Upper lobe of right lung (tissue), 1 donor: ENCODE data around the gene AQP3. TPM values are rescaled to one million over a fixed set of nuclear protein-coding genes. Genes with fewer than 3 reads are reported as not detected.
A peak's percentile ranks its signal among the peaks of the same experiment; 100 is the strongest.

Source experiments
- ATAC-seq: fragments of 200-7000 bp; cut with Tn5 transposase; one replicate; pipeline ENCODE4 v1.9.1; 2020; ENCODE audit warnings: mild to moderate bottlenecking, moderate library complexity
- DNase-seq: peaks from one replicate; pipeline ENCODE4 v3.0.0-alpha.2; 2020
- H3K27ac ChIP-seq: fragments of 200-600 bp; one replicate; pipeline ENCODE4 v1.8.0; 2022
- H3K27me3 ChIP-seq: fragments of 200-600 bp; one replicate; pipeline ENCODE4 v1.8.0; 2022; ENCODE audit warnings: mild to moderate bottlenecking
- H3K36me3 ChIP-seq: fragments of 200-600 bp; one replicate; pipeline ENCODE4 v1.8.0; 2022
- H3K4me1 ChIP-seq: fragments of 200-600 bp; one replicate; pipeline ENCODE4 v1.8.0; 2022
- H3K4me3 ChIP-seq: fragments of 200-600 bp; one replicate; pipeline ENCODE4 v1.8.0; 2022; ENCODE audit warnings: mild to moderate bottlenecking
- H3K9me3 ChIP-seq: fragments of 200-600 bp; one replicate; pipeline ENCODE4 v1.8.0; 2022
- intact Hi-C: fragments of 100-400 bp; cut with DNase I; formaldehyde crosslinking; loops from one replicate; pipeline ENCODE4 v1.11.0; 2022
- total RNA-seq: library from RNA; stranded (reverse); fragmentation: NEBNext Ultra II Directional; extraction: Animal tissue kit (Norgen Biotek cat#: 25700); gene quantifications from one replicate; pipeline ENCODE4 v1.2.1, GENCODE V29; 2021
- TF ChIP-seq, protein P1 (sequence below): fragments of 200-600 bp; IDR thresholded peaks from one replicate; pipeline ENCODE4 v1.8.0; 2022; ENCODE audit warnings: antibody characterized with exemption
- donor health status: DM: no; HTN: yes; CAD: no; lungs with severe emphysema.

The AQP3 gene
- total RNA-seq, 1 donor from 2014 or later, result 352 TPM

DNA sequence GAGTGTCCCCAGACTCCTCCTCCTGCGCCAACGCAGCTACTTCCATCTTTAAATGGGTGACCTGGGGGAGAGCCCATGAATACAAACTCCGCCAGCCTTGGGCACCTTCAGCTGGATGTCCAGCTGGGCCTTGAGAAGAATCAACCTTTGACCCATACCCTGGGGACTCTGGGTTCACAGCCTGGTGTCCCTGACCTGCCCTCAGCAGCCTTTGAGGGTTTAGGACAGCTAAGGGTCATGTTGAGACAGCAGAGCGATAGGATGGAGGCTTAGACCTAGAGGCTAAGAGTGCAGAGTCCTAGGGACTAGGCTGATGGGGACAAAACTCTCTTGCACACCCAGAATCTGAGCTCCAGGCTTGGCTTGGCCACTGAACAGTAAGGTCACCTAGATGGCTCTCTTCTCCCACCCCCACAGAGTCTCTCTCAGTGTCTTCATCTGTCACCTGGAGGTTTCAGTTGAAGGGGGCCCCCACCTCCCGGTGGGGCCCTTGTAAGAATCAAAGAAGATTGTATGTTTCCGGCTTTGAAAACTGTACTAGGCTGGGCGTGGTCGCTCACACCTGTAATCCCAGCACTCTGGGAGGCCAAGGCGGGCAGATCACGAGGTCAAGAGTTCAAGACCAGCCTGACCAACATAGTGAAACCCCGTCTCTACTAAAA, 6.7 kb upstream of the AQP3 start:
- H3K27me3 ChIP-seq, result no peaks in the 10 kb centered on the region
- H3K4me3 ChIP-seq, result no peak overlapping the region
- no peak overlapping the region for H3K27ac ChIP-seq
- DNase-seq (no peak), ATAC-seq (no peak)
- no peaks in the 10 kb centered on the region for H3K9me3 ChIP-seq
- H3K4me1 ChIP-seq, result no peaks in the 10 kb centered on the region
- H3K36me3 ChIP-seq, result no peaks in the 10 kb centered on the region
- intact Hi-C loops, result no loop called here
- TF ChIP-seq, protein P1, sequence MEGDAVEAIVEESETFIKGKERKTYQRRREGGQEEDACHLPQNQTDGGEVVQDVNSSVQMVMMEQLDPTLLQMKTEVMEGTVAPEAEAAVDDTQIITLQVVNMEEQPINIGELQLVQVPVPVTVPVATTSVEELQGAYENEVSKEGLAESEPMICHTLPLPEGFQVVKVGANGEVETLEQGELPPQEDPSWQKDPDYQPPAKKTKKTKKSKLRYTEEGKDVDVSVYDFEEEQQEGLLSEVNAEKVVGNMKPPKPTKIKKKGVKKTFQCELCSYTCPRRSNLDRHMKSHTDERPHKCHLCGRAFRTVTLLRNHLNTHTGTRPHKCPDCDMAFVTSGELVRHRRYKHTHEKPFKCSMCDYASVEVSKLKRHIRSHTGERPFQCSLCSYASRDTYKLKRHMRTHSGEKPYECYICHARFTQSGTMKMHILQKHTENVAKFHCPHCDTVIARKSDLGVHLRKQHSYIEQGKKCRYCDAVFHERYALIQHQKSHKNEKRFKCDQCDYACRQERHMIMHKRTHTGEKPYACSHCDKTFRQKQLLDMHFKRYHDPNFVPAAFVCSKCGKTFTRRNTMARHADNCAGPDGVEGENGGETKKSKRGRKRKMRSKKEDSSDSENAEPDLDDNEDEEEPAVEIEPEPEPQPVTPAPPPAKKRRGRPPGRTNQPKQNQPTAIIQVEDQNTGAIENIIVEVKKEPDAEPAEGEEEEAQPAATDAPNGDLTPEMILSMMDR, result no peak

DNA sequence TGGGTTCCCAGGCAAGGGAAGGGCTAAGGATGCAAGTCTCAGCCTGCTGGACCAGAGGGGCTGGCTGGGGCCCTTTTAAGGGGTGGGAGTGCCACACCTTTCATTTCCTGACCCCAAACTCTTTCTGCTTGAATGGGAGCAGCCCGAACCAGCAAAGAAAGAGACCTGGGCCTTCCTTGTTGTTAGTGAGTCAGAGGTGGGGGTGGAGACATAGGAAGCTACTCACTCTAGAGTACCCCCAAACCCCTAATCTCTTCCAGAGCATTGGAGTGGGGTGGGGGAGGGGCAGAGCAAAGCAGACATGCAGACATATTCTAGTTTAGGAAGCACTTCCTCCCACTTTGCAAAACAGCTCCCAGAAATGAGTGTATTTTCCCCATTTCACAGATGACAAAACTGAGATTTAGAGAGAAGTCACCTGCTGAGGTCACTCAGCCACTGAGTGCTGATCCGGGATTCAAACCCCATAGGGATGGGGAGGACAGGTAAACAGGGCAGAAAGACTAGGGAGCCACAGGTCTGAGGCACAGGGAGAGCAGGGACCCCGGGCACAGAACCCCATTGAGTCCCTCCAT, 6.0 kb upstream of the AQP3 start:
- Histone ChIP-seq H3K36me3 (no peaks in the 10 kb centered on the region), H3K9me3 (no peaks in the 10 kb centered on the region), H3K4me1 (no peaks in the 10 kb centered on the region), H3K27ac (no peak overlapping the region), H3K27me3 (no peaks in the 10 kb centered on the region), H3K4me3 (no peak overlapping the region)
- no peak for ATAC-seq
- TF ChIP-seq, protein P1, result no peak
- intact Hi-C loops, result no loop called here
- no peak for DNase-seq

DNA sequence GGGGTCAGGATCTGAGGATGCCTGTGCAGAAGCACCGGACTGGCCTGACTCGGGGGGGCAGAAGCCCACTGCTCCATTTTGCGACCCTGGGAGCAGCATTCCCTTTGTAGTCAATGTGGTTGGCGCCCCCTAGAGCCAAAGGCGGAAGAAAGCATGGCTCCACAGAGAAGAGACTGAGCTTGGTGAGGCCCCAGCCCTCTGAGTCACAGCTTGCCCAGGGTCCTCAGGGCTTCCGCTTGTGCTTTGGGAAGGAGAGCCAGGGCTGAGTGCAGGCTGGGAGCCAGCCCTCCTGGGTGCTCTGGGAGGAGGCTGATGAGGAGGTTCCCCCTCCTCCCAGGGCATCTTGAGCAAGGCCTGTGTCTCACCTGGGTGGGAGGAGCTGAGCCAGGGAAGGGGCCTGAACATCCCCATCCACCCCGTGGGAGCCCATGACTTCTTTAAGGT, 5.5 kb upstream of the AQP3 start:
- H3K4me1 ChIP-seq, result peaks cover 4% of the 10 kb centered on the region
- peak; percentile 90 for DNase-seq
- intact Hi-C loops, result no loop called here
- no peak overlapping the region for H3K27ac ChIP-seq
- H3K9me3 ChIP-seq, result no peaks in the 10 kb centered on the region
- no peaks in the 10 kb centered on the region for H3K36me3 ChIP-seq
- H3K4me3 ChIP-seq, result no peak overlapping the region
- no peaks in the 10 kb centered on the region for H3K27me3 ChIP-seq
- TF ChIP-seq, protein P1, result peak; percentile 73
- ATAC-seq, result peak; percentile 92

DNA sequence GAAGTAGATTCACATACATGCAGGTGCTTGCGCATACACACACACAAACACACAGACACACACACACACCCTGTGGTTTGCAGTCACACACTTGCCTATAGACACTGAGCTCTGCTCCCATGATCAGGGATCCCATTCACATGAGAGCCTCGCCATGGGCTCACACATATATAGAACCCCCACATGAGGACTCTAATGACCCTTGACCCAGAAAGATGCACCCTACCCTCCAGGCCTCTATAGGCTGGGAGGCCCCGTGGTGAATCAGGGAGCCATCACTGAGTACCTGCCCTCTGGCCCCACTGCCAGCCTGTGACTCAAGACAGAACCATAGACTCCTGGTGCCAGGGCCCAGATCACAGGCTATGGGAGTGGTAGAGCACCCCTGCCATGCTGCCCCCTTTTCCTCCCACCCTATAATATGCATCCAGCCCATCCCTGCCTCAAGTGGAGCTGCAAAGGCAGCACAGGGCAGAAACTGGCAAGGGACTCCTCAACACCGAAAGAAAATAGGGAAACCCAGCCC, 3.3 kb upstream of the AQP3 start:
- DNase-seq, result no peak
- Histone ChIP-seq H3K4me1 (peaks cover 15% of the 10 kb centered on the region), H3K4me3 (no peak overlapping the region), H3K36me3 (no peaks in the 10 kb centered on the region), H3K9me3 (no peaks in the 10 kb centered on the region), H3K27me3 (no peaks in the 10 kb centered on the region), H3K27ac (no peak overlapping the region)
- no peak for ATAC-seq
- TF ChIP-seq, protein P1, result no peak
- intact Hi-C loops, result no loop called here

DNA sequence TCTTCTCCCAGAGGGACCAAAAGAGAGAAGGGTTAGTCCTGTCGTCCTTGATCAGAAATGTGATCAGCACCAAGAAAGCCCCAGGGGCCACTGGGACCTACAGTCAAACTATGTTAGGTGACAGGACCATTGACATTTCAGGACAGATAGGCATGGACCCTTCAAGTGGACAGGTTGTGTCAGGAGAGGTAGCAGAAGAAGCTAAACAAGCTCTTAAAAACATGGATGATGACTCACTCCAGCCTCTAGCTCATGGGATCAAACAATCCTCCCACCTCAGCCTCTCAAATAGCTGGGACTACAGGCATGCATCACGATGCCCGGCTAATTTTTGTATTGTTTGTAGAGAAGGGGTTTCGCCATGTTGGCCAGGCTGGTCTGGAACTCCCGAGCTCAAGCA, 2.3 kb upstream of the AQP3 start:
- H3K4me3 ChIP-seq, result no peak overlapping the region
- ATAC-seq (no peak), DNase-seq (no peak)
- intact Hi-C loops, result no loop called here
- no peak overlapping the region for H3K27ac ChIP-seq
- H3K27me3 ChIP-seq, result no peaks in the 10 kb centered on the region
- H3K9me3 ChIP-seq, result no peaks in the 10 kb centered on the region
- H3K4me1 ChIP-seq, result peaks cover 15% of the 10 kb centered on the region
- no peaks in the 10 kb centered on the region for H3K36me3 ChIP-seq
- TF ChIP-seq, protein P1, result no peak
